Measurements from ENCODE around the gene NOS1AP. TPM values are rescaled to one million over a fixed set of nuclear protein-coding genes. Genes with fewer than 3 reads are reported as not detected.
"Not testable (repeated sequence)": the region's sequence is repeated elsewhere in the genome, so short reads cannot be mapped to it uniquely, and the experiment has no call there.

NOS1AP gene
- total RNA-seq, 2 experiments from 2014 or later, result not detected

DNA sequence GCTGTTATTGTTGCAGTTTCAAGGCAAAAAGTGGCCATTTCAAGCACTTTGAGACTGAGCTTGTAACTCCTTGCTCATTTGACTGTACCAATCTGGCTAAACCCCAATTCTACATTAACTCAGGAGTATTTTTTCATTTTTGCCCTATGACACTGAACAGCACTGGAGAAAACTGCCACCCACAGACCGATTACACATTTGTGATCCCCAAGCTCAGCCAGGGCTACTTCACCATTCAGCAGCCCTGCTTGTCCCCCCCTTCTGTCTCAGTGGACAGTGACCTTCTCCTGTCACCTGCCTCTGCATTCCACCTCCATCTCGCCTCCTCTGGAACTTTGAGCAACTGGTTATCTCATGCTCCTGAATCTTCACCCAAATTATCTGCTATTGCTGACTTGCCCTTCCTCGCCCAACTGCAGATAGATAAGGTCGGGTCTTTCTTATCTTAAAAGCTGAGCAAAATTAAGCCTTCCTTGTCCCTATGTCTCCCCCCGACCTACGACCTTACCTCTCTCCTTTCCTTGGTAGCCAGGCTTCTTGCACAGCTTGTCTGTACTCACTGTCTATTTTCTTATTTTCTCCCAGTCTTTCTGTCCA is 281.9 kb downstream of the NOS1AP start:
- no peaks in the 10 kb centered on the region for H3K36me3 ChIP-seq (ENCODE audit: insufficient read depth, low read length)
- H4K20me1 ChIP-seq (ENCODE audit: insufficient read depth, low read length), result no peaks in the 10 kb centered on the region; the same call in 1 of the 2 replicates
- DNase-seq (ENCODE audit: low spot score), result no peak
- no peaks in the 10 kb centered on the region for H3K9me3 ChIP-seq (ENCODE audit: low read length)
- no peak overlapping the region for H3K4me3 ChIP-seq (ENCODE audit: low read depth, low read length, poor library complexity, severe bottlenecking)
- no peaks in the 10 kb centered on the region for H3K9me2 ChIP-seq (ENCODE audit: insufficient read depth, low read length)
- intact Hi-C loops (cut with micrococcal nuclease; ENCODE audit: unreplicated experiment), result no loop called here
- BruUV-seq (replicated peaks), result no TSS peak
- no peaks in the 10 kb centered on the region for H3K4me1 ChIP-seq (ENCODE audit: insufficient read depth, low read length, poor library complexity, severe bottlenecking)
- H3K27ac ChIP-seq (ENCODE audit: low read depth, low read length, poor library complexity, severe bottlenecking), result no peak overlapping the region
- no peaks in the 10 kb centered on the region for H3K79me2 ChIP-seq (ENCODE audit: insufficient read depth, low read depth, low read length)
- TF ChIP-seq EZH2phosphoT487 (IDR thresholded peaks at IDR 0.05; ENCODE audit: borderline replicate concordance, low read depth, low read length), result no peak
- TF ChIP-seq, protein P1, sequence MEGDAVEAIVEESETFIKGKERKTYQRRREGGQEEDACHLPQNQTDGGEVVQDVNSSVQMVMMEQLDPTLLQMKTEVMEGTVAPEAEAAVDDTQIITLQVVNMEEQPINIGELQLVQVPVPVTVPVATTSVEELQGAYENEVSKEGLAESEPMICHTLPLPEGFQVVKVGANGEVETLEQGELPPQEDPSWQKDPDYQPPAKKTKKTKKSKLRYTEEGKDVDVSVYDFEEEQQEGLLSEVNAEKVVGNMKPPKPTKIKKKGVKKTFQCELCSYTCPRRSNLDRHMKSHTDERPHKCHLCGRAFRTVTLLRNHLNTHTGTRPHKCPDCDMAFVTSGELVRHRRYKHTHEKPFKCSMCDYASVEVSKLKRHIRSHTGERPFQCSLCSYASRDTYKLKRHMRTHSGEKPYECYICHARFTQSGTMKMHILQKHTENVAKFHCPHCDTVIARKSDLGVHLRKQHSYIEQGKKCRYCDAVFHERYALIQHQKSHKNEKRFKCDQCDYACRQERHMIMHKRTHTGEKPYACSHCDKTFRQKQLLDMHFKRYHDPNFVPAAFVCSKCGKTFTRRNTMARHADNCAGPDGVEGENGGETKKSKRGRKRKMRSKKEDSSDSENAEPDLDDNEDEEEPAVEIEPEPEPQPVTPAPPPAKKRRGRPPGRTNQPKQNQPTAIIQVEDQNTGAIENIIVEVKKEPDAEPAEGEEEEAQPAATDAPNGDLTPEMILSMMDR (conservative IDR thresholded peaks at IDR 0.05; ENCODE audit: low read length), result no peak
- no peak overlapping the region for H3K4me2 ChIP-seq (ENCODE audit: low read length)
- no peak overlapping the region for H2AFZ ChIP-seq (ENCODE audit: low read length)
- ChIA-PET CTCF (ENCODE audit: unreplicated experiment) (no interaction called here), POLR2A (no interaction called here)

DNA sequence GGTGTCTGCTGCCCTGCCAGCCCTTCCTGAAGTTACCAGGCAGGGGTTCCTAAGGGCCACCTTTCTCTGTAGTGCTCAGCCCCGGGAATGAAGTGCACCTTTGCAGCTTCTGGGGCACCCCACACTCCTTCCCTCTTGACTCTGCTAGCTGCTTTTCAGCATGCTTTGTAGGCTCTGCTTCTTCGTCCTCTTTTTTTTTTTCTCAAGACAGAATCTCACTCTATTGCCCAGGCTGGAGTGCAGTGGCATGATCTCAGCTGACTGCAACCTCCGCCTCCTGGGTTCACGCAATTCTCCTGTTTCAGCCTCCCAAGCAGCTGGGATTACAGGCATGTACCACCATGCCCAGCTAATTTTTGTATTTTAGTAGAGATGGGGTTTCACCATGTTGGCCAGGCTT is 282.4 kb downstream of the NOS1AP start:
- CTCF ChIA-PET (ENCODE audit: unreplicated experiment); H3K4me1 ChIP-seq (ENCODE audit: insufficient read depth, low read length, poor library complexity, severe bottlenecking); H3K9me2 ChIP-seq (ENCODE audit: insufficient read depth, low read length); H3K4me3 ChIP-seq (ENCODE audit: low read depth, low read length, poor library complexity, severe bottlenecking); H3K36me3 ChIP-seq (ENCODE audit: insufficient read depth, low read length); H3K79me2 ChIP-seq (ENCODE audit: insufficient read depth, low read depth, low read length); DNase-seq (ENCODE audit: low spot score); H4K20me1 ChIP-seq (ENCODE audit: insufficient read depth, low read length); intact Hi-C loops (cut with micrococcal nuclease; ENCODE audit: unreplicated experiment); BruUV-seq (replicated peaks); H3K27ac ChIP-seq (ENCODE audit: low read depth, low read length, poor library complexity, severe bottlenecking); H3K4me2 ChIP-seq (ENCODE audit: low read length); H2AFZ ChIP-seq (ENCODE audit: low read length); POLR2A ChIA-PET; H3K9me3 ChIP-seq (ENCODE audit: low read length): not testable (repeated sequence)

DNA sequence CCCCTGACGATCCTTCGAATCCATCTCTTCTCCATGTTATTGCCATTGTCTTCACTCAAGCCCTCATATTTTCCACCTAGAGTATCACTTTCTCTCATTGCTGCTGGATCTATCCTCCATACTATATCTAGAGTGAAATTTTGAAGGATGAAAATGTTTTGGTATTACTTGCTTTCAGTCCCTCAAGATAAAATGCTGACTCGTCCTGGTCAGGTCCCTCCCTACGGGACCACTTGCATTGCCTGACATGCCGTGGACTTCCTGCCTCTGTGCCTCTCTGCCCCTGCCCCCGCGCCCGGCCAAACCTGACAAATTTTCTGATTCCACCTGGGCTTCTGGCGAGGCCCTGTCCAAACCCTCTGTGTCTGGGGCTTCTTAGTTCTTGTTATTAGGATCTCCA is 283.6 kb downstream of the NOS1AP start:
- no peaks in the 10 kb centered on the region for H3K4me1 ChIP-seq (ENCODE audit: insufficient read depth, low read length, poor library complexity, severe bottlenecking)
- H3K36me3 ChIP-seq (ENCODE audit: insufficient read depth, low read length), result no peaks in the 10 kb centered on the region
- ChIA-PET POLR2A (no interaction called here), CTCF (ENCODE audit: unreplicated experiment) (no interaction called here)
- no peaks in the 10 kb centered on the region for H3K9me2 ChIP-seq (ENCODE audit: insufficient read depth, low read length)
- no peaks in the 10 kb centered on the region for H3K79me2 ChIP-seq (ENCODE audit: insufficient read depth, low read depth, low read length)
- no peaks in the 10 kb centered on the region for H3K9me3 ChIP-seq (ENCODE audit: low read length)
- no TSS peak for BruUV-seq (replicated peaks)
- H2AFZ ChIP-seq (ENCODE audit: low read length), result no peak overlapping the region
- no peaks in the 10 kb centered on the region for H4K20me1 ChIP-seq (ENCODE audit: insufficient read depth, low read length)
- intact Hi-C loops (cut with micrococcal nuclease; ENCODE audit: unreplicated experiment), result no loop called here
- H3K4me3 ChIP-seq (ENCODE audit: low read depth, low read length, poor library complexity, severe bottlenecking), result no peak overlapping the region
- no peak for DNase-seq (ENCODE audit: low spot score)
- H3K27ac ChIP-seq (ENCODE audit: low read depth, low read length, poor library complexity, severe bottlenecking), result no peak overlapping the region
- TF ChIP-seq, protein P1 (conservative IDR thresholded peaks at IDR 0.05; ENCODE audit: low read length), result no peak
- no peak for TF ChIP-seq EZH2phosphoT487 (IDR thresholded peaks at IDR 0.05; ENCODE audit: borderline replicate concordance, low read depth, low read length)
- no peak overlapping the region for H3K4me2 ChIP-seq (ENCODE audit: low read length)

Measured in OCI-LY7 (cell line).